Ureter (tissue), 1 donor: Measurements from ENCODE around the gene NRSN2. TPM values are rescaled to one million over a fixed set of nuclear protein-coding genes. Genes with fewer than 3 reads are reported as not detected.

Experiments used
- DNase-seq: peaks from one replicate; pipeline ENCODE4 v3.0.0-alpha.2; 2020; ENCODE audit warnings: low spot score
- total RNA-seq: library from RNA; stranded (reverse); gene quantifications from one replicate; pipeline ENCODE4 v1.2.4, GENCODE V29; 2023
- donor health status: DM: yes; HTN: yes; CAD: no.

Gene NRSN2
- total RNA-seq, 1 donor from 2014 or later, result 31.4 TPM

GRCh38 chr20:396619-397431, 49.9 kb downstream of the NRSN2 start:
- no peak for DNase-seq

GRCh38 chr20:397432-398237, 50.7 kb downstream of the NRSN2 start:
- DNase-seq, result no peak

GRCh38 chr20:399182-399707, 52.3 kb downstream of the NRSN2 start:
- no peak for DNase-seq

GRCh38 chr20:400128-400453, 53.2 kb downstream of the NRSN2 start:
- DNase-seq, result no peak

- no peak for DNase-seq
These were observed 53.8 kb downstream of the NRSN2 start for GRCh38 chr20:400454-401275.

GRCh38 chr20:401682-402495, 55.0 kb downstream of the NRSN2 start:
- no peak for DNase-seq

GRCh38 chr20:402496-402885, 55.6 kb downstream of the NRSN2 start:
- no peak for DNase-seq

GRCh38 chr20:402898-403581, 56.1 kb downstream of the NRSN2 start:
- no peak for DNase-seq

- DNase-seq, result no peak
These were observed 56.7 kb downstream of the NRSN2 start for GRCh38 chr20:403582-403957.

GRCh38 chr20:404088-404487, 57.2 kb downstream of the NRSN2 start:
- no peak for DNase-seq

Other genes starting within 250 kb of the NRSN2 start
- gene DEFB126, start 204.5 kb upstream of the NRSN2 start, total RNA-seq, result not detected
- not detected for gene DEFB127, start 189.7 kb upstream of the NRSN2 start, total RNA-seq
- gene DEFB128, start 157.4 kb upstream of the NRSN2 start, total RNA-seq, result not detected
- not detected for gene DEFB129, start 119.9 kb upstream of the NRSN2 start, total RNA-seq
- gene DEFB132, start 89.4 kb upstream of the NRSN2 start, total RNA-seq, result not detected
- gene C20orf96, start 56.4 kb upstream of the NRSN2 start, total RNA-seq, result 10.4 TPM
- gene ZCCHC3, start 49.5 kb upstream of the NRSN2 start, total RNA-seq, result 16.0 TPM
- 7.4 TPM for gene SOX12, start 21.6 kb upstream of the NRSN2 start, total RNA-seq
- 28.1 TPM for gene TRIB3, start 33.6 kb downstream of the NRSN2 start, total RNA-seq
- 133 TPM for gene RBCK1, start 61.2 kb downstream of the NRSN2 start, total RNA-seq
- gene TBC1D20, start 115.4 kb downstream of the NRSN2 start, total RNA-seq, result 48.6 TPM
- gene CSNK2A1, start 196.7 kb downstream of the NRSN2 start, total RNA-seq, result 160 TPM